GM19463 (cell line): Measurements from ENCODE around the gene VAMP4.

Source experiments
- ATAC-seq: cut with Tn5 transposase; IDR thresholded peaks from one replicate; pipeline ENCODE4 v1.9.1; 2021; ENCODE audit warnings: mild to moderate bottlenecking, moderate library complexity; ENCODE audit not compliant: unreplicated experiment

The VAMP4 gene

GRCh38 chr1:171741872-171742576 is at the start of gene VAMP4:
VAMP4 (minus strand) TSS chr1:171742065; CDS start chr1:171738414, 3,651 bp downstream.
- ATAC-seq, result peak; percentile 92

DNA sequence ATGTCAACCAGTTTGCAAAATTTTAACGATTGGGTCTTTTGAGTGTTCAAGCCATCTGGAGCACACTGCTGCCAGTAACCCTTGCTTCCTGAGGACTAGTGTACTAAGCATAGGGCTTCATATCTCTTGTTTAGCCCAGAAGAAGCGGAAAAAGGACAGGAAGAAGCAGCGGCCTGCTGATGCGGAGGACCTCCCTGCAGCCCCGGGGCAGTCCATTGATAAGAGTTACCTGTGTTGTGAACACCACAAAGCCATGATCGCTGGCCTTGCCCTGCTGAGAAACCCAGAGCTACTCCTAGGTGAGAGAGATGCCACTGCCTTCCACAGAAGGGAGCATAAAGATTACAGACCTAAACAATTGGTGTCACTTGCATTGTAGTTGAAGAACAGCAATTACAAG is 48.5 kb upstream of the VAMP4 start:
- no peak for ATAC-seq

- no peak for ATAC-seq
Observed at GRCh38 chr1:171788696-171789095, 46.8 kb upstream of the VAMP4 start.

- ATAC-seq, result no peak
Observed at GRCh38 chr1:171787686-171788480, 46.0 kb upstream of the VAMP4 start.

DNA sequence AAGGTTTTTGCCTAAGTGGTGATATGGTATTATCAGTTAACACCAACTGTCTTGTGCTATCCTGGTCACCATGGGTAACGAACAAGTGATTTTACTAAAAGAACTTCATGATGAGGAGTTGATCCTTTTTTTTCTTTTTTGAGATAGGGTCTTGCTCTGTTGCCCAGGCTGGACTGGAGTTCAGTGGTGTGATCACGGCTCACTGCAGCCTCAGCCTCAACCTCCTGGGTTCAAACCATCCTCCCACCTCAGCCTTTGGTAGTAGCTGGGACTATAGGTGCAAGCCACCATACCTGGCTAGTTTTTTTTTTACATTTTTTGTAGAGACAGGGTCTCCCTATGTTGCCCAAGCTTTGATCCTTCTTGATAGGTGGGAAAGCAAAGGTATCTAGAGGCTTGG is 44.7 kb upstream of the VAMP4 start:
- ATAC-seq, result no peak

GRCh38 chr1:171785766-171786165 is 43.9 kb upstream of the VAMP4 start:
- no peak for ATAC-seq

DNA sequence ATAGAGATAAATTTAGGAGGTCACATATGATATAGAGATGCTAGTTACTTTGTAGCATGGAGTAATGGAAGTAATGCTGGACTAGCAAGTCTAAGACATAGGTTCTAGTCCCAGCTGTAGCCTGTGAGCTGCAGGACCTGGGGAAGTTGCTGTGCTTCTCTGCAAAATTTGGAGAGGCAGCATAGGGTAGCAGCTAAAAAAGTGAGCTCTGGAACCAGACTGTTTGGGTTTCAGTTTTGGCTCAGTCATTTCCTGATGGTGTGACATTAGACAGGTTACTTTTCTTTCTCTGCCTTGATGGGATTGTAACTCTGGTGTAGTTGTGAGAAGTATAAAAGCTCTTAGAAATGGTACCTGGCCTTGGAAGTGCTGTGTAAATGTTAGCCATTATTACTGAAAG is 42.9 kb upstream of the VAMP4 start:
- ATAC-seq, result no peak

- no peak for ATAC-seq
Observed at GRCh38 chr1:171783816-171784530, 42.1 kb upstream of the VAMP4 start.

DNA sequence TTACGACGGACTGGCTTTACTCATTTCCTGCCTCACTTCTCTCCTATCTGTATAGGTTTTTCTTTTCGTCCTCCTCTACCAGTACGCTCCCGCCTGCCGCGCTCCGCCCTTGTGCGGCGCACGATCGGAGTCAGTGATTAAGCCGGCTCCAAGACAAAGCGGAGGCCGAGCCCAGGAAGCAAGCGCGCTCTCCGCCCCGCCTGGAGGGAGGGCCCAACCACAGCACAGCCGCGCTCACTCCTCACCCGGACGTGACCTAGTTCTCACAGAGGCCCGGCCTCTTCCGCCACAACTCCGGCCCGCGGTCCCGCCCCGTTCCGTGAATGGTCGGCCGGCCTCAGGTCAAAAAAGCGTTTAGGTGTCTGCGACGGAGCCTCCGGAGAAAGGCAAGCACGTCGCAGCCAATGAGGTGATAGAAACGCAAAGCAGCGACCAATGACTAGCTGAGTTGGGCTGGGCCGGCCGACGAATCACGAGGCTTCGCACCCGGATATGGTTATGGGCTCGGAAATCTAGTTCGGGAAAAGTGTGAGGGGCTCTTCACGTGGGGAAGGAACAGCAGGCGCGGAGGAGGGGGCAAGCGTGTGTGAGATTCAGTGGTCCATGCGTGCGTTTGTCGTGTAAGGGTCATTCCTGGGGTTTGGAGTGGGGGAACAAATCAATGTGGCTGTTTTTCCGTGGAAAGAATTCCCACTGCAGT is 39.5 kb upstream of the VAMP4 start, which contains the start of gene METTL13:
Gene METTL13, plus strand, starts transcription at position 485 of the 700 bp plus-strand sequence. CDS start 308 bp downstream, outside the sequence.
- peak; percentile 98 for ATAC-seq

- ATAC-seq, result no peak
Observed at GRCh38 chr1:171780583-171781175, 38.8 kb upstream of the VAMP4 start.

GRCh38 chr1:171772312-171772711 is 30.4 kb upstream of the VAMP4 start:
- no peak for ATAC-seq

GRCh38 chr1:171769754-171770153 is 27.9 kb upstream of the VAMP4 start:
- ATAC-seq, result no peak

DNA sequence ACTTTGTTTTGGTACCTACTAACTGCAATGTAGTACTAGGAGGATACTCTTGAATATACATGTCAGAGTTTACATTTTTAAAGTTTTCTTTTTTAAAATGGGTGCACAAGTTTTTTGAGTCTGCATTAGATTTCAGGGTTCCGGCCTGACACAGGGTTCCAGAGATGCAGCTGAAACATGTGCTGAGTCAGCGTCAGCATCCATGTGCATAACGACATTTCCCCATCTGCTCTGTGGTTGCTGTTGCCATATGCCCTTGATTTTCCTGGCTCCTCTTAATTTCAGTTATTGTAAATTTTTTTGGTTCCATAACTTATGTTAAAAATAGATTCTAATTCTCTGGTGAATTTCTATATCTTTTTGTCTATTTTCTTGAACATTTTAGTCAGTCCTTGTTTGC is 27.3 kb upstream of the VAMP4 start:
- no peak for ATAC-seq

- ATAC-seq, result no peak
Observed at GRCh38 chr1:171763764-171764163, 21.9 kb upstream of the VAMP4 start.

- no peak for ATAC-seq
Observed at GRCh38 chr1:171762143-171762563, 20.3 kb upstream of the VAMP4 start.

DNA sequence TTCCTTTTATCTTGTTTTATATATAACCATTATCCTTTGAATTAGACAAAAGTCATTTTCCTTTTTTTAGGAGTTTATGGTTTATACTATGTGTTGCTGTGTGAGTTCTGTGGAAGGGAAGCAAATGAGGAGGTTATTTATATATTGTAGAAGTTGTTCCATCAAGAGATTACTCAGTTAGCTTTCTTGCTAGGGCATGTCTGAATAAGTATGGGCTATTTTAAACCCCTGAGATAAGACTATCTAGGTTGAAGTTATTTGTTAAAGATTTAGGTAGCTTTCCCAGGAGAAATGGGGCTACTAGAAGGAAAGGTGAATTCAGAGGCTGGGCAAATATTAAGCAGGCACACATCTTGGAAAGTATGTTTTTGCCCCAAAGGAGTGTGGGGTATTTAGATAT is 16.1 kb upstream of the VAMP4 start:
- no peak for ATAC-seq

DNA sequence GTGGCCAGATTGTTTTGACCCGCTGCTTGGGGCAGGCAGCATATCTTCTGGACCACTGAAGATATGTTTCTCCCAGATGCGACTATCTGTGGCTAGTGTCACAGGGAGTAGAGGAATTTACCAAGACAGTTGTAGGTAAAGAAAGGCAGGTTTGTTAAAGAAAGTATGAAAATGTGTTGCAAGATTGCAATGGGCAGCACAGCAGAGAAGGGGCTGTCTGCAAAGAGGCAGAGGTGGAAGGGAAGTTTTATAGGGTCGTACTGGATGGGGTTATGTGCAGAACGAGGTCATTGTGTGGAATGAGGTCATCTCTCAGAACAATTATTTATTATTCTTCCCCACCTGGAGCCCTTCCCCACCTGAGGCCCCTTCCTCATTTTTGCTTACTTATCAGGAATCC is 15.0 kb upstream of the VAMP4 start:
- ATAC-seq, result no peak

DNA sequence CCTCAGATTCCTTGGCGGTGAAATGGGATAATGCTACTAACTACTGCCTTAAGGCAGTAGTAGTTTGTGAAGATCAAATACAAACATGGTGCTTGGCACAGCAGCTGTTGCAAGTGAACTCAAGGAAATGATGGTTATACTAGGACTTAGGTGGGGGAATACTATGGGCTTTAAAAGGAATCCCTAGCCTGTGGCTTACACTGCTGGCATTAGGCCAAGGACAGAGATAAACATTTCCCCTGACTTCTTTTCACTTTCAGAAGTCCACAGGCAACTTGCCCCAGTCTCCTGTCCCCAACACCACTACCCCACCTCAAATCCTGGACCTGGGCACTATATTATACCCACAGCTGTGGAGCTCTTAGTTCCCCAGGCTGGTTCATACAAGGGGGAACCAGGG is 13.1 kb upstream of the VAMP4 start:
- ATAC-seq, result no peak

DNA sequence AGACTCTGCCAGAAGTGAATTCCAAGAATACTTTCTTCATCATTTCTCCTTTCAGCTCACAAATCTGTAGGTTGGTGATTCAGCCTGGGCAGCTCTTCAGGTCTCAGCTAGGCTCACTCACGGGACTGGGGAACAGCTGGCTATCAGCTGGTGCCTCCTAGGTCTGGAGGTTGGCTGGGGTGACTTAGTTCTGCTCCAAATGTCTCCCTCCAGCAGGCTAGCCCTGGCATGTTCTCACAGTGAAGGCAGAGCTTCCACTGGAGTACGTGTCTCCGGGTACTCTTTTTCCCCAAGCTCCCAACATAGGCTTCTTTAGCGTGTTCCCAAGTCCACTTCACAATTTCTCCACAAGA is 12.5 kb upstream of the VAMP4 start:
- no peak for ATAC-seq

- no peak for ATAC-seq
Observed at GRCh38 chr1:171753685-171754352, 12.0 kb upstream of the VAMP4 start.
